IMR-90 (cell line): ENCODE measurements around the gene TBC1D17. TPM values are rescaled to one million over a fixed set of nuclear protein-coding genes. Genes with fewer than 3 reads are reported as not detected.

Experiments used
- ATAC-seq: fragments of 200-7000 bp; cut with Tn5 transposase; 2 replicates; pipeline ENCODE4 v1.9.1; 2020; ENCODE audit warnings: low read depth, mild to moderate bottlenecking, moderate library complexity
- BruUV-seq: library from RNA; stranded (reverse); fragments of 400-500 nt; replicated peaks from 2 replicates; lab custom pipeline; 2021; lab: Mats Ljungman, UMichigan
- CTCF ChIA-PET: fragments of 300-600 bp; formaldehyde crosslinking; extraction: SDS; loops from one replicate; lab custom pipeline; 2021; ENCODE audit warnings: antibody characterized with exemption; lab: Yijun Ruan, JAX
- POLR2A ChIA-PET: fragments of 300-600 bp; sonication (Branson Sonifier 250); formaldehyde crosslinking; loops from one replicate; lab custom pipeline; 2022; ENCODE audit warnings: antibody characterized with exemption; ENCODE audit not compliant: unreplicated experiment; lab: Charles Lee
- DNase-seq: peaks from one replicate; pipeline ENCODE4 v3.0.0; 2013
- H2AFZ ChIP-seq: replicated peaks from 2 replicates; pipeline ENCODE3; 2013; ENCODE audit warnings: low read length, mild to moderate bottlenecking; ENCODE audit not compliant: poor library complexity
- H2AK5ac ChIP-seq: 2 replicates; pipeline ENCODE4 v1.6.1; 2013; ENCODE audit warnings: low read depth, low read length, inconsistent platforms
- H2AK9ac ChIP-seq: replicated peaks from 2 replicates; pipeline ENCODE3; 2013; ENCODE audit warnings: mild to moderate bottlenecking, low read depth, low read length, moderate library complexity; ENCODE audit not compliant: poor library complexity
- H2BK120ac ChIP-seq: 2 replicates; pipeline ENCODE4 v1.6.1; 2013; ENCODE audit warnings: low read depth, low read length, inconsistent platforms
- H2BK15ac ChIP-seq: 3 replicates; pipeline ENCODE4 v1.6.1; 2013; ENCODE audit warnings: low read depth, low read length, inconsistent platforms
- H2BK20ac ChIP-seq: 2 replicates; pipeline ENCODE4 v1.6.1; 2013; ENCODE audit warnings: low read depth, mild to moderate bottlenecking, inconsistent platforms, low read length, moderate library complexity
- H2BK5ac ChIP-seq: 2 replicates; pipeline ENCODE4 v1.6.1; 2013; ENCODE audit warnings: mild to moderate bottlenecking, low read depth, low read length, inconsistent platforms; ENCODE audit not compliant: poor library complexity, severe bottlenecking
- H3K14ac ChIP-seq: replicated peaks from 2 replicates; pipeline ENCODE4 v1.6.1; 2013; ENCODE audit warnings: low read depth, low read length, inconsistent platforms
- H3K18ac ChIP-seq: 2 replicates; pipeline ENCODE4 v1.6.1; 2013; ENCODE audit warnings: low read depth, low read length, control low read depth
- H3K23ac ChIP-seq: 2 replicates; pipeline ENCODE4 v1.6.1; 2013; ENCODE audit warnings: low read depth, low read length, inconsistent platforms
- H3K27ac ChIP-seq: 2 replicates; pipeline ENCODE4 v1.5.1; 2013; ENCODE audit warnings: mild to moderate bottlenecking, control low read depth, low read length; ENCODE audit not compliant: insufficient read depth
- H3K27me3 ChIP-seq: 2 replicates; pipeline ENCODE4 v1.6.1; 2013; ENCODE audit warnings: low read length; ENCODE audit not compliant: control insufficient read depth, insufficient read depth
- H3K36me3 ChIP-seq: 2 replicates; pipeline ENCODE4 v1.6.1; 2013; ENCODE audit warnings: low read length, mixed read lengths; ENCODE audit not compliant: control insufficient read depth, insufficient read depth
- H3K4ac ChIP-seq: 2 replicates; pipeline ENCODE4 v1.6.1; 2013; ENCODE audit warnings: low read depth, low read length, inconsistent platforms
- H3K4me1 ChIP-seq: 2 replicates; pipeline ENCODE4 v1.6.1; 2013; ENCODE audit warnings: low read length, mixed read lengths; ENCODE audit not compliant: control insufficient read depth, insufficient read depth
- H3K4me2 ChIP-seq: 2 replicates; pipeline ENCODE4 v1.6.1; 2013; ENCODE audit warnings: low read depth, mild to moderate bottlenecking, control low read depth, low read length, moderate library complexity
- H3K4me3 ChIP-seq: 2 replicates; pipeline ENCODE4 v1.5.1; 2013; ENCODE audit warnings: low read depth, mild to moderate bottlenecking, control low read depth, low read length, moderate library complexity; ENCODE audit not compliant: insufficient read depth
- H3K56ac ChIP-seq: 2 replicates; pipeline ENCODE4 v1.6.1; 2013; ENCODE audit warnings: low read length, inconsistent platforms; ENCODE audit not compliant: insufficient read depth; ENCODE audit errors: extremely low read depth
- H3K79me1 ChIP-seq, 2 experiments: 2 replicates each; pipeline ENCODE4 v1.6.1; 2013; ENCODE audit warnings: low read length in 2 of 2, inconsistent platforms in 1 of 2, low read depth in 1 of 2
- H3K9ac ChIP-seq: 2 replicates; pipeline ENCODE4 v1.6.1; 2013; ENCODE audit warnings: low read depth, low read length, control low read depth
- H3K9me1 ChIP-seq: 2 replicates; pipeline ENCODE4 v1.6.1; 2013; ENCODE audit warnings: low read length, inconsistent platforms; ENCODE audit not compliant: insufficient read depth
- H3K9me3 ChIP-seq: 2 replicates; pipeline ENCODE4 v1.6.1; 2013; ENCODE audit warnings: low read length; ENCODE audit not compliant: control insufficient read depth, insufficient read depth
- H4K20me1 ChIP-seq: 2 replicates; pipeline ENCODE4 v1.6.1; 2013; ENCODE audit warnings: low read length, inconsistent platforms; ENCODE audit not compliant: insufficient read depth
- H4K5ac ChIP-seq: 2 replicates; pipeline ENCODE4 v1.6.1; 2013; ENCODE audit warnings: mild to moderate bottlenecking, low read depth, low read length, control low read depth
- H4K8ac ChIP-seq, 2 experiments: 2 replicates each; pipeline ENCODE4 v1.6.1; 2013; ENCODE audit warnings: low read depth in 2 of 2, low read length in 2 of 2, control low read depth in 1 of 2, inconsistent platforms in 1 of 2
- H4K91ac ChIP-seq: 2 replicates; pipeline ENCODE4 v1.6.1; 2013; ENCODE audit warnings: low read depth, low read length, inconsistent platforms; ENCODE audit not compliant: insufficient read depth
- CEBPB ChIP-seq: IDR thresholded peaks from 2 replicates; pipeline ENCODE4 v1.6.1; 2012; ENCODE audit warnings: low read depth, low read length, improper control_type of control experiment
- CTCF ChIP-seq: conservative IDR thresholded peaks from 2 replicates; pipeline ENCODE4 v1.5.1; 2012; ENCODE audit warnings: mild to moderate bottlenecking, low read depth, low read length, improper control_type of control experiment
- FOS ChIP-seq: fragments of 150-350 bp; IDR thresholded peaks from 2 replicates; pipeline ENCODE4 v1.6.1; 2016; ENCODE audit warnings: low read depth, low read length
- MAFK ChIP-seq: IDR thresholded peaks from 2 replicates; pipeline ENCODE4 v1.6.1; 2012; ENCODE audit warnings: low read depth, low read length, improper control_type of control experiment
- NFE2L2 ChIP-seq: fragments of 150-350 bp; IDR thresholded peaks from 2 replicates; pipeline ENCODE4 v1.6.1; 2016; ENCODE audit warnings: low read depth, mild to moderate bottlenecking, low read length
- RAD21 ChIP-seq: IDR thresholded peaks from 2 replicates; pipeline ENCODE4 v1.6.1; 2012; ENCODE audit warnings: low read length, improper control_type of control experiment
- SMC3 ChIP-seq: fragments of 150-350 bp; IDR thresholded peaks from 2 replicates; pipeline ENCODE4 v1.6.1; 2016; ENCODE audit warnings: low read depth, mild to moderate bottlenecking, antibody characterized with exemption, low read length, moderate library complexity
- USF2 ChIP-seq: fragments of 150-350 bp; IDR thresholded peaks from 2 replicates; pipeline ENCODE4 v1.6.1; 2017; ENCODE audit warnings: mild to moderate bottlenecking, antibody characterized with exemption, low read length, low read depth
- WGBS, 2 experiments: methylation state at CpG; one replicate each; pipeline versions ENCODE4 v1.1.5 to v1.1.7; 2013; ENCODE audit warnings: missing lambda C conversion rate in 2 of 2; ENCODE audit not compliant: insufficient read length in 1 of 2; ENCODE audit errors: extremely low coverage in 2 of 2; 5-methylcytosine and 5-hydroxymethylcytosine counted together
- dilution Hi-C: fragments of 300-500 bp; cut with HindIII; formaldehyde crosslinking; loops from one replicate; pipeline ENCODE4 v1.14.3; 2018; ENCODE audit warnings: low sequenced_read_pairs; ENCODE audit not compliant: unreplicated experiment
- in situ Hi-C: fragments of 300-500 bp; cut with MboI; formaldehyde crosslinking; loops from 3 replicates; pipeline ENCODE4 v1.14.3; 2019; ENCODE audit warnings: low sequenced_read_pairs, inconsistent platforms, mixed read lengths
- intact Hi-C: fragments of 100-400 bp; cut with micrococcal nuclease; formaldehyde crosslinking; loops from 2 replicates; pipeline ENCODE4 v1.10.0; 2022
- polyA plus RNA-seq, 3 experiments: library from polyadenylated mRNA; depleted of rRNA; stranded (reverse); fragments of >200 nt; gene quantifications; 2 replicates each; pipeline ENCODE4 v1.2.3, GENCODE V29; 2012; ENCODE audit warnings: low replicate concordance in 1 of 3
- total RNA-seq: library from RNA; depleted of rRNA; stranded (reverse); fragments of >200 nt; gene quantifications from 2 replicates; pipeline ENCODE4 v1.2.3, GENCODE V29; 2012

The TBC1D17 gene
- total and polyA plus RNA-seq, 2 of the 4 experiments (the other 2 are of a cell fraction), result 1.1 to 27.8 TPM

- TF ChIP-seq FOS (no peak), USF2 (no peak), CEBPB (no peak), SMC3 (no peak), MAFK (no peak), NFE2L2 (no peak), RAD21 (no peak), CTCF (no peak)
- Histone ChIP-seq H3K4me3 (no peak overlapping the region), H3K9me3 (peaks cover 6% of the 10 kb centered on the region; the same call in 1 of the 2 replicates), H2AK9ac (no peak overlapping the region), H3K23ac (no peak overlapping the region), H2BK5ac (no peak overlapping the region), H3K9ac (no peak overlapping the region), H3K9me1 (peaks cover 10% of the 10 kb centered on the region), H2BK120ac (no peak overlapping the region), H3K36me3 (peaks cover 47% of the 10 kb centered on the region), H2AK5ac (no peak overlapping the region), H3K18ac (no peak overlapping the region), H2BK20ac (no peak overlapping the region), H4K8ac (no peak overlapping the region), H3K4me2 (no peak overlapping the region), H3K4ac (no peak overlapping the region), H3K27me3 (no peaks in the 10 kb centered on the region), H3K4me1 (peaks cover 7% of the 10 kb centered on the region), H2BK15ac (no peak overlapping the region), H3K79me1 (peaks cover 22 to 48% of the 10 kb centered on the region in 2 experiments), H3K56ac (no peak overlapping the region), H4K20me1 (no peaks in the 10 kb centered on the region; the same call in 1 of the 2 replicates), H3K14ac (no peak overlapping the region), H3K27ac (no peak overlapping the region), H4K5ac (no peak overlapping the region), H4K91ac (no peak overlapping the region), H2AFZ (no peak overlapping the region)
- intact Hi-C loops (loop anchor here (5.0 kb wide), 1 partner anchor 148 kb away; the partner anchor contains the start of genes VRK3 and ZNF473), in situ Hi-C loops (no loop called here), dilution Hi-C loops (no loop called here)
- BruUV-seq, result TSS peak; percentile 56
- POLR2A ChIA-PET, result no interaction called here
- DNase-seq (no peak), ATAC-seq (no peak)
- CTCF ChIA-PET, result no interaction called here
- WGBS, 2 experiments, result 93% methylated on average over 7 of the region's 12 CpGs; no CpG with 5 or more reads in 1 of the 2 experiments
These were observed 1.9 kb downstream of the TBC1D17 start for GRCh38 chr19:49879243-49879963.
